Neural cell (in vitro differentiated cells): ENCODE results near the gene SLC39A3. TPM values are rescaled to one million over a fixed set of nuclear protein-coding genes. Genes with fewer than 3 reads are reported as not detected.

Experiments
- H2AFZ ChIP-seq: fragments of 200-600, 300-800 bp; sonication (generic), shearing (Covaris generic); 2 replicates; pipeline ENCODE4 v1.6.0; 2014; ENCODE audit warnings: low read depth, mild to moderate bottlenecking, antibody characterized with exemption, low read length, moderate library complexity
- H3F3A ChIP-seq: fragments of 200-600 bp; shearing (Covaris generic); 2 replicates; pipeline ENCODE4 v1.6.1; 2016; ENCODE audit warnings: mild to moderate bottlenecking, moderate library complexity, mixed read lengths, antibody characterized with exemption, low read length; ENCODE audit not compliant: insufficient read depth, poor library complexity, severe bottlenecking
- H3K27ac ChIP-seq: fragments of 200-600, 300-800 bp; sonication (generic), shearing (Covaris generic); 2 replicates; pipeline ENCODE4 v1.5.1; 2014; ENCODE audit warnings: mild to moderate bottlenecking, low read length, moderate library complexity
- H3K27me3 ChIP-seq: fragments of 300-800, 200-600 bp; sonication (generic), shearing (Covaris generic); 2 replicates; pipeline ENCODE4 v1.6.0; 2014; ENCODE audit warnings: mild to moderate bottlenecking, low read depth, low read length, moderate library complexity; ENCODE audit not compliant: insufficient read depth
- H3K36me3 ChIP-seq: fragments of 300-800, 200-600 bp; sonication (generic), shearing (Covaris generic); 2 replicates; pipeline ENCODE4 v1.5.1; 2014; ENCODE audit warnings: mild to moderate bottlenecking, antibody characterized with exemption, low read length, moderate library complexity; ENCODE audit not compliant: insufficient read depth
- H3K4me2 ChIP-seq: fragments of 300-800, 200-600 bp; sonication (generic), shearing (Covaris generic); 2 replicates; pipeline ENCODE4 v1.6.0; 2014; ENCODE audit warnings: mild to moderate bottlenecking, low read length
- H3K4me3 ChIP-seq: fragments of 300-800, 200-600 bp; sonication (generic), shearing (Covaris generic); 2 replicates; pipeline ENCODE4 v1.5.1; 2014; ENCODE audit warnings: mild to moderate bottlenecking, low read length, moderate library complexity
- H3K79me2 ChIP-seq: fragments of 200-600 bp; shearing (Covaris generic); replicated peaks from 2 replicates; pipeline ENCODE4 v1.6.0; 2014; ENCODE audit warnings: mild to moderate bottlenecking, low read length, moderate library complexity; ENCODE audit not compliant: insufficient read depth
- H3K9ac ChIP-seq: fragments of 300-800, 200-600 bp; sonication (generic), shearing (Covaris generic); 2 replicates; pipeline ENCODE4 v1.6.1; 2016; ENCODE audit warnings: mild to moderate bottlenecking, low read length, mixed read lengths
- H3K9me2 ChIP-seq: fragments of 200-600 bp; shearing (Covaris generic); 2 replicates; pipeline ENCODE4 v1.6.1; 2016; ENCODE audit warnings: mild to moderate bottlenecking, low read length, mixed read lengths; ENCODE audit not compliant: insufficient read depth
- H3K9me3 ChIP-seq: fragments of 200-600, 300-800 bp; sonication (generic), shearing (Covaris generic); 2 replicates; pipeline ENCODE4 v1.6.1; 2016; ENCODE audit warnings: mild to moderate bottlenecking, mixed run types, low read length, moderate library complexity, mixed read lengths
- H4K20me1 ChIP-seq: fragments of 200-600 bp; shearing (Covaris generic); 2 replicates; pipeline ENCODE4 v1.6.1; 2016; ENCODE audit warnings: mild to moderate bottlenecking, mixed run types; ENCODE audit not compliant: insufficient read depth
- CTCF ChIP-seq: fragments of 450-650 bp; IDR thresholded peaks from 2 replicates; pipeline ENCODE4 v1.5.1; 2014; ENCODE audit warnings: antibody characterized with exemption, mild to moderate bottlenecking, moderate library complexity; ENCODE audit not compliant: poor library complexity, severe bottlenecking
- EP300 ChIP-seq: fragments of 450-650 bp; conservative IDR thresholded peaks from 2 replicates; pipeline ENCODE4 v1.6.1; 2014; ENCODE audit warnings: antibody characterized with exemption, mild to moderate bottlenecking, moderate library complexity; ENCODE audit not compliant: poor library complexity, severe bottlenecking
- EZH2 ChIP-seq: fragments of 200-600, 300-800 bp; shearing (Covaris generic), sonication (generic); IDR thresholded peaks from 2 replicates; pipeline ENCODE4 v1.6.1; 2014; ENCODE audit warnings: antibody characterized with exemption, low read length, borderline replicate concordance, mild to moderate bottlenecking; ENCODE audit not compliant: insufficient read depth, poor library complexity, severe bottlenecking
- MXI1 ChIP-seq: fragments of 450-650 bp; conservative IDR thresholded peaks from 2 replicates; pipeline ENCODE4 v1.6.1; 2014; ENCODE audit warnings: antibody characterized with exemption, mild to moderate bottlenecking; ENCODE audit not compliant: poor library complexity, severe bottlenecking
- POLR2AphosphoS5 ChIP-seq: IDR thresholded peaks from 2 replicates; pipeline ENCODE4 v1.6.1; 2012
- RAD21 ChIP-seq: fragments of 450-650 bp; conservative IDR thresholded peaks from 2 replicates; pipeline ENCODE4 v1.6.1; 2014; ENCODE audit warnings: antibody characterized with exemption, mild to moderate bottlenecking, moderate library complexity
- SMC3 ChIP-seq: fragments of 450-650 bp; conservative IDR thresholded peaks from 2 replicates; pipeline ENCODE4 v1.6.1; 2014; ENCODE audit warnings: antibody characterized with exemption, mild to moderate bottlenecking, moderate library complexity; ENCODE audit not compliant: poor library complexity
- TAF1 ChIP-seq: IDR thresholded peaks from 2 replicates; pipeline ENCODE4 v1.6.1; 2012; ENCODE audit warnings: low read depth
- polyA plus RNA-seq: library from polyadenylated mRNA; depleted of rRNA; stranded (reverse); fragments of >200 nt; gene quantifications from 2 replicates; pipeline ENCODE4 v1.2.3, GENCODE V29; 2014
- TF ChIP-seq, protein P1 (sequence below): IDR thresholded peaks from 2 replicates; pipeline ENCODE4 v1.6.1; 2012; ENCODE audit warnings: borderline replicate concordance

SLC39A3 gene
- polyA plus RNA-seq, 1 donor from 2014 or later: 72.8 TPM

GRCh38 chr19:2728783-2729387, 10.9 kb downstream of the SLC39A3 start:
- no peaks in the 10 kb centered on the region for H4K20me1 ChIP-seq
- H3K36me3 ChIP-seq: no peaks in the 10 kb centered on the region
- no peak overlapping the region for H3K4me2 ChIP-seq
- H3F3A ChIP-seq: no peaks in the 10 kb centered on the region
- no peak overlapping the region for H2AFZ ChIP-seq
- no peak overlapping the region for H3K4me3 ChIP-seq
- no peaks in the 10 kb centered on the region for H3K79me2 ChIP-seq
- H3K27me3 ChIP-seq: no peaks in the 10 kb centered on the region
- no peak overlapping the region for H3K9ac ChIP-seq
- H3K9me3 ChIP-seq: no peaks in the 10 kb centered on the region
- TF ChIP-seq TAF1 (no peak), MXI1 (no peak), EZH2 (no peak)
- TF ChIP-seq, protein P1, sequence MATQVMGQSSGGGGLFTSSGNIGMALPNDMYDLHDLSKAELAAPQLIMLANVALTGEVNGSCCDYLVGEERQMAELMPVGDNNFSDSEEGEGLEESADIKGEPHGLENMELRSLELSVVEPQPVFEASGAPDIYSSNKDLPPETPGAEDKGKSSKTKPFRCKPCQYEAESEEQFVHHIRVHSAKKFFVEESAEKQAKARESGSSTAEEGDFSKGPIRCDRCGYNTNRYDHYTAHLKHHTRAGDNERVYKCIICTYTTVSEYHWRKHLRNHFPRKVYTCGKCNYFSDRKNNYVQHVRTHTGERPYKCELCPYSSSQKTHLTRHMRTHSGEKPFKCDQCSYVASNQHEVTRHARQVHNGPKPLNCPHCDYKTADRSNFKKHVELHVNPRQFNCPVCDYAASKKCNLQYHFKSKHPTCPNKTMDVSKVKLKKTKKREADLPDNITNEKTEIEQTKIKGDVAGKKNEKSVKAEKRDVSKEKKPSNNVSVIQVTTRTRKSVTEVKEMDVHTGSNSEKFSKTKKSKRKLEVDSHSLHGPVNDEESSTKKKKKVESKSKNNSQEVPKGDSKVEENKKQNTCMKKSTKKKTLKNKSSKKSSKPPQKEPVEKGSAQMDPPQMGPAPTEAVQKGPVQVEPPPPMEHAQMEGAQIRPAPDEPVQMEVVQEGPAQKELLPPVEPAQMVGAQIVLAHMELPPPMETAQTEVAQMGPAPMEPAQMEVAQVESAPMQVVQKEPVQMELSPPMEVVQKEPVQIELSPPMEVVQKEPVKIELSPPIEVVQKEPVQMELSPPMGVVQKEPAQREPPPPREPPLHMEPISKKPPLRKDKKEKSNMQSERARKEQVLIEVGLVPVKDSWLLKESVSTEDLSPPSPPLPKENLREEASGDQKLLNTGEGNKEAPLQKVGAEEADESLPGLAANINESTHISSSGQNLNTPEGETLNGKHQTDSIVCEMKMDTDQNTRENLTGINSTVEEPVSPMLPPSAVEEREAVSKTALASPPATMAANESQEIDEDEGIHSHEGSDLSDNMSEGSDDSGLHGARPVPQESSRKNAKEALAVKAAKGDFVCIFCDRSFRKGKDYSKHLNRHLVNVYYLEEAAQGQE: no peak
- H3K9me2 ChIP-seq: no peaks in the 10 kb centered on the region
- H3K27ac ChIP-seq: no peak overlapping the region

GRCh38 chr19:2727640-2727944, 12.2 kb downstream of the SLC39A3 start:
- H3K27me3 ChIP-seq: no peaks in the 10 kb centered on the region
- no peaks in the 10 kb centered on the region for H4K20me1 ChIP-seq
- no peaks in the 10 kb centered on the region for H3K79me2 ChIP-seq
- H3K4me3 ChIP-seq: no peak overlapping the region
- no peak overlapping the region for H2AFZ ChIP-seq
- no peak overlapping the region for H3K27ac ChIP-seq
- no peaks in the 10 kb centered on the region for H3K9me2 ChIP-seq
- no peaks in the 10 kb centered on the region for H3K36me3 ChIP-seq
- no peak for TF ChIP-seq TAF1
- no peaks in the 10 kb centered on the region for H3F3A ChIP-seq
- H3K9ac ChIP-seq: no peak overlapping the region
- H3K4me2 ChIP-seq: no peak overlapping the region
- H3K9me3 ChIP-seq: no peaks in the 10 kb centered on the region

- no peak for TF ChIP-seq CTCF
- TF ChIP-seq TAF1: no peak
- TF ChIP-seq SMC3: no peak
- no peak for TF ChIP-seq RAD21
- no peak for TF ChIP-seq POLR2AphosphoS5
- no peak for TF ChIP-seq MXI1
- TF ChIP-seq EP300: no peak
- no peak for TF ChIP-seq EZH2
- TF ChIP-seq, protein P1: no peak
- H3F3A ChIP-seq: no peaks in the 10 kb centered on the region
- H3K79me2 ChIP-seq: no peaks in the 10 kb centered on the region
- no peaks in the 10 kb centered on the region for H3K9me2 ChIP-seq
- no peak overlapping the region for H3K4me2 ChIP-seq
- H3K4me3 ChIP-seq: no peak overlapping the region
- H3K36me3 ChIP-seq: no peaks in the 10 kb centered on the region
- no peak overlapping the region for H3K27ac ChIP-seq
- no peak overlapping the region for H3K9ac ChIP-seq
- no peaks in the 10 kb centered on the region for H3K27me3 ChIP-seq
- no peak overlapping the region for H2AFZ ChIP-seq
- no peaks in the 10 kb centered on the region for H3K9me3 ChIP-seq
- H4K20me1 ChIP-seq: no peaks in the 10 kb centered on the region
Observed at GRCh38 chr19:2726904-2727639, 12.7 kb downstream of the SLC39A3 start.
